Natural killer cell treated with Interleukin-12 subunit alpha and Interleukin-12 subunit beta and Interleukin-15 and Interleukin-18, amount 100 ng/mL, for 72 hours (primary cell): ENCODE measurements around the gene ZFAND2A. TPM values are rescaled to one million over a fixed set of nuclear protein-coding genes. Genes with fewer than 3 reads are reported as not detected.

Experiments
- ATAC-seq, 2 donors: fragments of 150-1000 bp; cut with Tn5 transposase in 1 of 2; sonication (Bioruptor Pico), chemical (Tn5 transposase) in 1 of 2; 2 replicates each; pipeline ENCODE4 v1.10.0; 2021
- DNase-seq: peaks from one replicate; pipeline ENCODE4 v3.0.0; 2022; ENCODE audit warnings: low spot score
- H3K27ac Mint-ChIP-seq, 2 donors: 1 replicate in 1 of 2; 2 replicates in 1 of 2; pipeline ENCODE4 v1.8.0; 2022; ENCODE audit warnings: mixed read lengths in 2 of 2, mild to moderate bottlenecking in 1 of 2, moderate library complexity in 1 of 2
- H3K27me3 Mint-ChIP-seq, 2 donors: 1 replicate in 1 of 2; 2 replicates in 1 of 2; pipeline ENCODE4 v1.8.0; 2022; ENCODE audit warnings: mixed read lengths in 2 of 2
- H3K36me3 Mint-ChIP-seq: one replicate; pipeline ENCODE4 v1.8.0; 2022; ENCODE audit warnings: mixed read lengths
- H3K4me1 Mint-ChIP-seq, 2 donors: 1 replicate in 1 of 2; 2 replicates in 1 of 2; pipeline ENCODE4 v1.8.0; 2022; ENCODE audit warnings: low read depth in 2 of 2, mixed read lengths in 2 of 2, mild to moderate bottlenecking in 1 of 2
- H3K4me3 Mint-ChIP-seq: one replicate; pipeline ENCODE4 v1.8.0; 2022; ENCODE audit warnings: mixed read lengths
- H3K9me3 Mint-ChIP-seq: 2 replicates; pipeline ENCODE4 v1.8.0; 2022; ENCODE audit warnings: mixed read lengths
- total RNA-seq, 2 donors: library from RNA; stranded (reverse); gene quantifications; one replicate each; pipeline ENCODE4 v1.2.3, GENCODE V29; 2022

The ZFAND2A gene
- total RNA-seq, 2 donors from 2014 or later: 34.7 to 41.2 TPM

- no peaks in the 10 kb centered on the region for H3K36me3 Mint-ChIP-seq
- peaks cover 3% of the 10 kb centered on the region in 2 donors for H3K4me1 Mint-ChIP-seq
- DNase-seq (no peak), ATAC-seq (no peak)
- no peak overlapping the region for H3K4me3 Mint-ChIP-seq
- H3K27ac Mint-ChIP-seq: no peak overlapping the region
- no peaks in the 10 kb centered on the region for H3K9me3 Mint-ChIP-seq
- H3K27me3 Mint-ChIP-seq: no peaks in the 10 kb centered on the region
Measured at GRCh38 chr7:1108264-1108920, 51.6 kb downstream of the ZFAND2A start.

- DNase-seq (no peak), ATAC-seq (no peak)
- H3K4me1 Mint-ChIP-seq: peaks cover 4 to 7% of the 10 kb centered on the region in 2 donors
Measured at GRCh38 chr7:1106793-1107421, 53.1 kb downstream of the ZFAND2A start.

GRCh38 chr7:1106063-1106792, 53.8 kb downstream of the ZFAND2A start:
- ATAC-seq (no peak), DNase-seq (no peak)
- no peaks in the 10 kb centered on the region for H3K9me3 Mint-ChIP-seq
- H3K36me3 Mint-ChIP-seq: no peaks in the 10 kb centered on the region
- H3K27me3 Mint-ChIP-seq: no peaks in the 10 kb centered on the region
- H3K4me1 Mint-ChIP-seq: peaks cover 4 to 7% of the 10 kb centered on the region in 2 donors
- no peak overlapping the region for H3K4me3 Mint-ChIP-seq
- H3K27ac Mint-ChIP-seq: no peak overlapping the region

More at GRCh38 chr7:1106793-1107421, 53.1 kb downstream of the ZFAND2A start:
- Mint-ChIP-seq H3K9me3 (no peaks in the 10 kb centered on the region), H3K27ac (no peak overlapping the region), H3K27me3 (no peaks in the 10 kb centered on the region), H3K36me3 (no peaks in the 10 kb centered on the region), H3K4me3 (no peak overlapping the region)

GRCh38 chr7:1105189-1105588, 54.8 kb downstream of the ZFAND2A start:
- no peak for ATAC-seq
- H3K9me3 Mint-ChIP-seq: no peaks in the 10 kb centered on the region
- H3K27ac Mint-ChIP-seq: no peak overlapping the region
- no peaks in the 10 kb centered on the region for H3K27me3 Mint-ChIP-seq
- H3K36me3 Mint-ChIP-seq: no peaks in the 10 kb centered on the region
- H3K4me3 Mint-ChIP-seq: no peak overlapping the region
- peaks cover 4 to 7% of the 10 kb centered on the region in 2 donors for H3K4me1 Mint-ChIP-seq
- DNase-seq: no peak

GRCh38 chr7:1104516-1105179, 55.3 kb downstream of the ZFAND2A start:
- no peak overlapping the region for H3K4me3 Mint-ChIP-seq
- H3K27me3 Mint-ChIP-seq: no peaks in the 10 kb centered on the region
- no peak for ATAC-seq
- no peaks in the 10 kb centered on the region for H3K9me3 Mint-ChIP-seq
- no peaks in the 10 kb centered on the region for H3K36me3 Mint-ChIP-seq
- peaks cover 4 to 7% of the 10 kb centered on the region in 2 donors for H3K4me1 Mint-ChIP-seq
- DNase-seq: no peak
- H3K27ac Mint-ChIP-seq: no peak overlapping the region

- H3K4me3 Mint-ChIP-seq: peak overlapping the region; percentile 65
- peak in 1 of 2 donors; percentile 1 for ATAC-seq
- H3K9me3 Mint-ChIP-seq: no peaks in the 10 kb centered on the region
- peak overlapping the region in 1 of 2 donors; percentile 68 for H3K27ac Mint-ChIP-seq
- no peaks in the 10 kb centered on the region for H3K36me3 Mint-ChIP-seq
- no peaks in the 10 kb centered on the region for H3K27me3 Mint-ChIP-seq
- peaks cover 4 to 7% of the 10 kb centered on the region in 2 donors for H3K4me1 Mint-ChIP-seq
- no peak for DNase-seq
Measured at GRCh38 chr7:1103789-1104515, 56.0 kb downstream of the ZFAND2A start.

GRCh38 chr7:1103009-1103788, 56.8 kb downstream of the ZFAND2A start:
- Mint-ChIP-seq H3K36me3 (peaks cover 1% of the 10 kb centered on the region), H3K9me3 (no peaks in the 10 kb centered on the region), H3K4me1 (peaks cover 4 to 7% of the 10 kb centered on the region in 2 donors), H3K27me3 (no peaks in the 10 kb centered on the region), H3K4me3 (peak overlapping the region; percentile 65), H3K27ac (peak overlapping the region in 1 of 2 donors; percentile 68)
- peak; percentile 73 to 85 for ATAC-seq
- DNase-seq: no peak

Other genes starting within 250 kb of the ZFAND2A start
- 100 to 1,000 TPM in 1 of 2 donors, 10 to 100 TPM in 1; 70.6 to 161 TPM for gene ADAP1, start 205.5 kb downstream of the ZFAND2A start, total RNA-seq
- gene COX19, start 184.6 kb downstream of the ZFAND2A start, total RNA-seq: 10 to 100 TPM; 17.2 to 19.9 TPM
- gene CYP2W1, start 177.0 kb downstream of the ZFAND2A start, total RNA-seq: not detected
- 1 to 10 TPM in 1 of 2 donors, under 1 TPM in 1; 0.89 to 8.1 TPM for gene GPR146, start 115.7 kb downstream of the ZFAND2A start, total RNA-seq
- not detected for gene GPER1, start 72.1 kb downstream of the ZFAND2A start, total RNA-seq
- not detected for gene UNCX, start 72.7 kb upstream of the ZFAND2A start, total RNA-seq